ENCODE data around the gene DCAKD.

The DCAKD gene

DNA sequence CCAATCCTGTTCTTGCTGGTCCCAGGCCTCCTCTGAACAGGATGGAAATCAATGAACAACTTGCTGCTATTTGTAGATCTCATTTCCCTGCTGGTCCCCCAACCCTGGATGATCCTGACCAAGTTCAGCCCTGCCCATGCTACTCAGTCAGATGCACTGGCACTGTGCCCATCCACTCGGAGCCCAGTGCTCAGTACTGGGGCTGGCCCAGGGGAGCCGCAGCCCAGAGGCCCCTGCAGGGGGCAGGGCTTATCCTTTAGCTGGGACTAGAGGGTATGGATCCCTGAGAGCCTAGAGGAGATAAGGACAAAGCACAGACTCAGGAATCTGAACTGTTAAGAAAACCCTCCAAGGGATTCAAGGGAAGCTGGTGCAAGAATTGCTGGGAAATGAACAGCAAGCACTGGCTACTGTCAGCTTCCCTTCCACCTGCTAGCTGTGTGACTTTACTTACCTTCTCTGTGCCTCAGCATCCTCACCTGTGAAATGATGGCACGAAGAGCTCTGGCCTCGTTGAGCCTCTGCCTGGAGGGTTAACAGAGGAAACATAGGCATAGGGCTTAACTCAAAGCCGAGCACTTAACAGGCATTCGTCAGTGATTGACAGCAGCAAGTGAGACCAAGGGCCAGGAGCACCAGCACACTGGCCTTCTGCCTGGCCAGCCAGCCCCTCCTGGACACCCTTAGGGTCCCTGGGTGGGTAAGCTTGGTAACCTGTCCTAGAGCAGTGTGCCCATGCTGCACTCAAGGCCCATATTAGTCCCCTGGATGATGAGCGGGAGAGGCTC is 53.5 kb downstream of the DCAKD start:
- TF ChIP-seq, protein P1, sequence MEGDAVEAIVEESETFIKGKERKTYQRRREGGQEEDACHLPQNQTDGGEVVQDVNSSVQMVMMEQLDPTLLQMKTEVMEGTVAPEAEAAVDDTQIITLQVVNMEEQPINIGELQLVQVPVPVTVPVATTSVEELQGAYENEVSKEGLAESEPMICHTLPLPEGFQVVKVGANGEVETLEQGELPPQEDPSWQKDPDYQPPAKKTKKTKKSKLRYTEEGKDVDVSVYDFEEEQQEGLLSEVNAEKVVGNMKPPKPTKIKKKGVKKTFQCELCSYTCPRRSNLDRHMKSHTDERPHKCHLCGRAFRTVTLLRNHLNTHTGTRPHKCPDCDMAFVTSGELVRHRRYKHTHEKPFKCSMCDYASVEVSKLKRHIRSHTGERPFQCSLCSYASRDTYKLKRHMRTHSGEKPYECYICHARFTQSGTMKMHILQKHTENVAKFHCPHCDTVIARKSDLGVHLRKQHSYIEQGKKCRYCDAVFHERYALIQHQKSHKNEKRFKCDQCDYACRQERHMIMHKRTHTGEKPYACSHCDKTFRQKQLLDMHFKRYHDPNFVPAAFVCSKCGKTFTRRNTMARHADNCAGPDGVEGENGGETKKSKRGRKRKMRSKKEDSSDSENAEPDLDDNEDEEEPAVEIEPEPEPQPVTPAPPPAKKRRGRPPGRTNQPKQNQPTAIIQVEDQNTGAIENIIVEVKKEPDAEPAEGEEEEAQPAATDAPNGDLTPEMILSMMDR (IDR thresholded peaks at IDR 0.05; ENCODE audit: extremely low read depth, insufficient read depth, missing control alignments), result no peak
- no peak for DNase-seq (ENCODE audit: low spot score)
- in situ Hi-C loops (cut with MboI; ENCODE audit: low pct_unique_long_range_greater_than_20kb, low sequenced_read_pairs, unreplicated experiment), result no loop called here

DNA sequence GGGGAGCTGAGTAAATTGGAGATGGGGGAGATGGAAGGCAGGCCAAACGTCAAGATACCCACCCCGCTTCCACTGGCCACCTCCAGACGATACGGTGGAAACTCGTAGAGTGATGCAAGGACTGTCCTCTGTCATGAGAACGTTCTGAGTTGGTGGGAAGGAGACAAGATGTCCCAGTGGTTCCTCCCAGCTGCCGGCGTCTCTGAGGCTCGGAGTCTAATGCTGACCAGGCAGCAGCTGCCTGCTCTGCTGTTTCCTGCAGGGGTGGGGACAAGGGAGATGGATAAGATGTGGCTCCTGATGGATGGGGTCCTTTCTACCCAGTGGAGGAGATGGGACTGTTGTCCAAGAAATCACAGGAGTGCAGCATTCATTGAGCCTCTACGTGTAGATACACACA is 55.1 kb downstream of the DCAKD start:
- in situ Hi-C loops (cut with MboI; ENCODE audit: low pct_unique_long_range_greater_than_20kb, low sequenced_read_pairs, unreplicated experiment), result no loop called here
- TF ChIP-seq, protein P1 (IDR thresholded peaks at IDR 0.05; ENCODE audit: extremely low read depth, insufficient read depth, missing control alignments), result no peak
- no peak for DNase-seq (ENCODE audit: low spot score)

DNA sequence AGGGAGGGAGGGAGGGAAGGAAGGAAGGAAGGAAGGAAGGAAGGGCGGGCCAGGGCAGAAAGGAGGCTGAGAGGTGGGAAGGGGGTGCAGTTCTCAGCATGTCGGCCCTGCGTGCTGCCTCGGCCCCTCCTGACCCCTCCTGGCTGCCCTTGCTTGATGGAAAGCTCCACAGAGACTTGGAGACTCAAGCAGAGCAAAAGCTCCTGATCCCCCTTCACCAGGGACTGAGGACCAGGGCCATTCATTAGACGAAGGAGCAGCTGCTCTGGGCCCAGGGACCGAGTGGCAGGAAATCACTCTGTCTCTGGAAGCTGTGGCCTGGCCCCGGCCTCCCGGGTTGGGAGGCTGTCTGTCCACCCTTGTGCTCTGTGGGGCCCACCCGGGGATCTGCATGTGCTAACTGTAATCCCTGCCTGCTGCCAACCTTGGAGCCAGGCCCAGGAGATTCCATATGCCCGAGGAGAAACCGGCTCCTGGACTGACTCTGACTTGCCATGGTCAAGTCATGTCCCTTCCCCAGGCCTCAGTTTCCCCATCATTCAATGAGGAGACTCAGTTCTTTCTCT is 55.9 kb downstream of the DCAKD start:
- TF ChIP-seq, protein P1 (IDR thresholded peaks at IDR 0.05; ENCODE audit: extremely low read depth, insufficient read depth, missing control alignments), result no peak
- in situ Hi-C loops (cut with MboI; ENCODE audit: low pct_unique_long_range_greater_than_20kb, low sequenced_read_pairs, unreplicated experiment), result no loop called here
- no peak for DNase-seq (ENCODE audit: low spot score)

DNA sequence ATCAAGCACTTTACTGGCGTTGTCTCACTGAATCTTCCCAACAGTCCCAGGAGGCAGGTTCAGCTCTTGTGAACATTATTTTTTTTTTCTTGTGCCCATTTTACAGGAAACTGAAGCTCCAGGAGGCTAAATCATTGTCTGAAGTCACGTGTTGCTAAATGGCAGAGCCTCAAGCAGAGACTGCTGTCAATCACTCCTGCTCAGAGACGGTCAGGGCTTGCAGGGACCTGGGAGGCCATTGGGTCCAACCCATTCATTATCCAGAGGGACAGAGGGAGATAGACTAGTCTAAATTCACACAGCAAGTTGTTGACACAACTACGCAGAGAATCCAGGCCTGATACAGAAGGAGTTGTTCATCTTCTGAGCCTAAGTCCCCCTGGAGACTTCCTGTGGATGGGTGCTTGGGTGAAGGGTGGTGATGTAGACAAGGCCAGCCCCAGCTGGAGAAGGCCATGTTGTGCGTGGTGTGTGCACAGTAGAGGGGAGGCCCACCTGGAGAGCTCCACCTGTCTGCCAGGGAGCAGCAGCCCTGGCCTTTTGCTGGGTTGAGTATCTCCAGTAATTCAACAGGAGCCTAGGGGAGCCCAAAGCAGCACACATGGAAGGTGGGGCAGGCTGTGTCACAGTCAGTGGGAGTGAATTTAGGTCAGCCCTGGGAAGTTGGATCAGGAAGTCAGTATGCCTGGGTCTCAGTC is 59.0 kb downstream of the DCAKD start:
- TF ChIP-seq, protein P1 (IDR thresholded peaks at IDR 0.05; ENCODE audit: extremely low read depth, insufficient read depth, missing control alignments), result no peak
- in situ Hi-C loops (cut with MboI; ENCODE audit: low pct_unique_long_range_greater_than_20kb, low sequenced_read_pairs, unreplicated experiment), result no loop called here
- no peak for DNase-seq (ENCODE audit: low spot score)

DNA sequence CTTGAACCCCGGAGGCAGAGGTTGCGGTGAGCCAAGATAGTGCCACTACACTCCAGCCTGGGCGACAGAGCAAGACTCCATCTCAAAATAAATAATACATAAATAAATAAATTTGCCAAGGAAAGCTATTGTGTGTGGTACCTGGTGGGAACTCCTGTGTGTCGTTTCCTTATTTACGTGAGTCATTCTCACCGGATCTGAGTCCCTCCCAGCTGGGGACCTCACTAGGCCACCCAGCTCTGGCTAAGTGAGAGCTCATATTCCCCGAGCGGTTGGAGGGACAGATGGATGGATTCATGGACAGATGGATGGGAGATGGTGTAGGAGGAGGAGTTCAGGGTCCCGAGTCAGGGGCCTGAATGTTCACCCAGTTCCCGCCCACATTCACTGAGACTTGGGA is 60.4 kb downstream of the DCAKD start:
- DNase-seq (ENCODE audit: low spot score), result no peak
- TF ChIP-seq, protein P1 (IDR thresholded peaks at IDR 0.05; ENCODE audit: extremely low read depth, insufficient read depth, missing control alignments), result no peak
- in situ Hi-C loops (cut with MboI; ENCODE audit: low pct_unique_long_range_greater_than_20kb, low sequenced_read_pairs, unreplicated experiment), result no loop called here

DNA sequence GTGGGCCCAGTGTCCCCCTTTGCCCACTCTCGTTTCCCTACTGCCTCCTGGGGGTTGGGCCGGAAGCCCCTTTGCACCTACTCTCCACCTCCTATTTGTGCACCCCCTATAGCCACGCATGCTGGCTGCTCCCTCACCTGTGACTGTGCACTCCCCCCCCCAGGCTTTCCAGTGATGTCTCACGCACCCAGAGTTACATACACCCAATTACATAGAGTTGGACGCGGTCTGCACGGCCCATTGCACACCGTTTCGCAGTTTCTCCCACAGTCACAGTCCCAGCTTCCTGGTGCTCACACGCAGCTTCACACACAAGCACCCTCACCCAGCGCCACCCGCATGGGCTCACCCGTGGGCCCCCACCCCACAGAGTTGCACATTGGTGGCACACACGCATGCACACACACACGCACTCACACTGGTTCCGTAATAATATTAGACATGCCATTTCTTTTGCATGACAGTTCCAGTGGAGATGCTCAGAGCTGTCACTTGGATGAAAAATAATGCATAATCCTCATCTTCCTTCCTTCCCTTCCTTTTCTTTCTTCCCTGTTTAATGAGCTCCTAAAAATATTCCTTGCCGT is 61.8 kb downstream of the DCAKD start:
- DNase-seq (ENCODE audit: low spot score), result no peak
- TF ChIP-seq, protein P1 (IDR thresholded peaks at IDR 0.05; ENCODE audit: extremely low read depth, insufficient read depth, missing control alignments), result no peak
- in situ Hi-C loops (cut with MboI; ENCODE audit: low pct_unique_long_range_greater_than_20kb, low sequenced_read_pairs, unreplicated experiment), result no loop called here

Measured in GM13977 (cell line).